Endothelial cell of umbilical vein (primary cell): Measurements from ENCODE around the gene IMPACT. TPM values are rescaled to one million over a fixed set of nuclear protein-coding genes. Genes with fewer than 3 reads are reported as not detected.

Experiments used
- BruUV-seq: library from RNA; stranded (reverse); fragments of 400-500 nt; replicated peaks from 2 replicates; lab custom pipeline; 2021; lab: Mats Ljungman, UMichigan
- CTCF ChIA-PET: fragments of 300-600, 350-600 bp; sonication (Branson Sonifier 250); formaldehyde crosslinking; loops from one replicate; lab custom pipeline; 2021; ENCODE audit warnings: antibody characterized with exemption, inconsistent platforms; lab: Charles Lee
- POLR2A ChIA-PET: fragments of 300-600, 350-600 bp; sonication (Branson Sonifier 250); formaldehyde crosslinking; loops from one replicate; lab custom pipeline; 2021; ENCODE audit warnings: antibody characterized with exemption, inconsistent platforms; lab: Charles Lee
- DNase-seq: peaks from one replicate; pipeline ENCODE4 v3.0.0-alpha.2; 2011; ENCODE audit warnings: low read depth, low spot score
- FAIRE-seq: peaks from 2 replicates; lab custom pipeline; 2011; peaks lifted over from hg19 to GRCh38; lab: Jason Lieb, UNC
- H2AFZ ChIP-seq: 2 replicates; pipeline ENCODE4 v1.6.0; 2012; ENCODE audit warnings: low read depth, low read length, control low read depth, inconsistent platforms
- H3K27ac ChIP-seq: 2 replicates; pipeline ENCODE4 v1.5.1; 2011; ENCODE audit warnings: low read depth, mild to moderate bottlenecking, control low read depth, low read length, moderate library complexity; ENCODE audit not compliant: insufficient read depth
- H3K27me3 ChIP-seq, 2 experiments: 2 replicates each; pipeline versions ENCODE4 v1.6.0 to v1.6.1; 2011; ENCODE audit warnings: low read length in 2 of 2, mixed read lengths in 1 of 2; ENCODE audit not compliant: control insufficient read depth in 2 of 2, insufficient read depth in 2 of 2
- H3K36me3 ChIP-seq, 2 experiments: 2 replicates in 1 of 2; 3 replicates in 1 of 2; pipeline ENCODE4 v1.5.1; 2011; ENCODE audit warnings: low read length in 2 of 2, mild to moderate bottlenecking in 1 of 2, moderate library complexity in 1 of 2; ENCODE audit not compliant: control insufficient read depth in 2 of 2, insufficient read depth in 2 of 2; ENCODE audit errors: extremely low read depth in 1 of 2
- H3K4me1 ChIP-seq: 3 replicates; pipeline ENCODE4 v1.5.1; 2011; ENCODE audit warnings: mild to moderate bottlenecking, low read length; ENCODE audit not compliant: control insufficient read depth, insufficient read depth; ENCODE audit errors: extremely low read depth
- H3K4me2 ChIP-seq: 2 replicates; pipeline ENCODE4 v1.6.1; 2011; ENCODE audit warnings: low read length, control low read depth, mixed read lengths; ENCODE audit not compliant: insufficient read depth
- H3K4me3 ChIP-seq, 3 experiments: fragments of 200-600 bp in 1 of 3; sonication (generic), shearing (Covaris generic) in 1 of 3; replicated peaks in 1 of 3; 2 replicates each; pipeline ENCODE4 v1.5.1; 2011 to 2016; ENCODE audit warnings: control low read depth in 3 of 3, low read length in 3 of 3, mild to moderate bottlenecking in 2 of 3, inconsistent platforms in 1 of 3, low read depth in 1 of 3, moderate library complexity in 1 of 3; ENCODE audit not compliant: insufficient read depth in 1 of 3
- H3K79me2 ChIP-seq: 2 replicates; pipeline ENCODE4 v1.6.0; 2012; ENCODE audit warnings: low read length, inconsistent platforms; ENCODE audit not compliant: control insufficient read depth, insufficient read depth
- H3K9ac ChIP-seq: replicated peaks from 2 replicates; pipeline ENCODE3; 2011; ENCODE audit warnings: low read length, control low read depth; ENCODE audit not compliant: insufficient read depth; ENCODE audit errors: extremely low read depth
- H3K9me1 ChIP-seq: replicated peaks from 3 replicates; pipeline ENCODE4 v1.6.0; 2011; ENCODE audit warnings: mild to moderate bottlenecking, low read length; ENCODE audit not compliant: control insufficient read depth, insufficient read depth; ENCODE audit errors: extremely low read depth
- H3K9me3 ChIP-seq: replicated peaks from 2 replicates; pipeline ENCODE4 v1.5.1; 2012; ENCODE audit warnings: low read length, inconsistent platforms; ENCODE audit not compliant: control insufficient read depth, insufficient read depth
- H4K20me1 ChIP-seq: replicated peaks from 2 replicates; pipeline ENCODE3; 2011; ENCODE audit warnings: mild to moderate bottlenecking, low read length; ENCODE audit not compliant: control insufficient read depth, insufficient read depth; ENCODE audit errors: extremely low read depth
- CTCF ChIP-seq, 2 donors: IDR thresholded peaks; 1 replicate in 1 of 2; 2 replicates in 1 of 2; pipeline ENCODE4 v1.5.1; 2011; ENCODE audit warnings: low read length in 2 of 2, mild to moderate bottlenecking in 2 of 2, moderate library complexity in 2 of 2, control low read depth in 1 of 2, inconsistent platforms in 1 of 2, low read depth in 1 of 2; ENCODE audit not compliant: insufficient read depth in 1 of 2; ENCODE audit errors: extremely low read depth in 1 of 2
- EZH2 ChIP-seq: IDR thresholded peaks from 2 replicates; pipeline ENCODE4 v1.6.1; 2012; ENCODE audit warnings: borderline replicate concordance, low read depth, mild to moderate bottlenecking, moderate library complexity, low read length, inconsistent platforms; ENCODE audit not compliant: severe bottlenecking
- FOS ChIP-seq: IDR thresholded peaks from 2 replicates; pipeline ENCODE4 v1.6.1; 2011; ENCODE audit warnings: mild to moderate bottlenecking, low read length, moderate library complexity, borderline replicate concordance; ENCODE audit not compliant: insufficient read depth
- GATA2 ChIP-seq: IDR thresholded peaks from 2 replicates; pipeline ENCODE4 v1.7.0; 2011; ENCODE audit warnings: low read depth, mild to moderate bottlenecking, moderate library complexity, mixed read lengths, low read length; ENCODE audit not compliant: insufficient read length, insufficient read depth
- JUN ChIP-seq: IDR thresholded peaks from 2 replicates; pipeline ENCODE4 v1.6.1; 2011; ENCODE audit warnings: borderline replicate concordance, low read depth; ENCODE audit not compliant: insufficient read length, insufficient read depth
- MAX ChIP-seq: IDR thresholded peaks from 2 replicates; pipeline ENCODE4 v1.6.1; 2011; ENCODE audit not compliant: insufficient read depth, insufficient read length
- MYC ChIP-seq: IDR thresholded peaks from one replicate; pipeline ENCODE4 v1.6.1; 2011; ENCODE audit warnings: mild to moderate bottlenecking, low read depth, low read length
- POLR2A ChIP-seq: IDR thresholded peaks from 2 replicates; pipeline ENCODE4 v1.6.1; 2012; ENCODE audit warnings: low read depth, mild to moderate bottlenecking, control low read depth, low read length
- POLR2AphosphoS5 ChIP-seq: IDR thresholded peaks from 2 replicates; pipeline ENCODE4 v1.6.1; 2012; ENCODE audit warnings: low read depth, mild to moderate bottlenecking, control low read depth, low read length, moderate library complexity; ENCODE audit not compliant: insufficient read depth
- dilution Hi-C: fragments of 300-500 bp; cut with MboI; formaldehyde crosslinking; loops from one replicate; pipeline ENCODE4 v1.15.0; 2019; ENCODE audit warnings: low sequenced_read_pairs; ENCODE audit not compliant: extremely low pct_ligation_motif_present
- intact Hi-C: fragments of 100-400 bp; cut with micrococcal nuclease; formaldehyde crosslinking; loops from one replicate; pipeline ENCODE4 v1.10.0; 2022
- polyA plus RNA-seq, 4 experiments: library from polyadenylated mRNA; depleted of rRNA in 3 of 4; stranded (reverse) in 3 of 4; unstranded in 1 of 4; fragments of >200 nt; gene quantifications; 2 replicates each; pipeline versions ENCODE4 v1.2.1 to v1.2.3, GENCODE V29; 2011 to 2012; ENCODE audit warnings: missing spikeins in 1 of 4
- total RNA-seq: library from RNA; stranded (reverse); gene quantifications from 2 replicates; pipeline ENCODE4 v1.2.3, GENCODE V29; 2021

The IMPACT gene
- total and polyA plus RNA-seq, 2 donors (not counting 3 experiments of a cell fraction or from before 2014, with no cell fraction given), result 15.4 to 28.6 TPM

GRCh38 chr18:24494586-24494985 is 68.1 kb downstream of the IMPACT start:
- DNase-seq (no peak), FAIRE-seq (no peak)
- H3K4me3 ChIP-seq, result no peak overlapping the region
- H3K4me1 ChIP-seq, result no peaks in the 10 kb centered on the region
- no peaks in the 10 kb centered on the region for H4K20me1 ChIP-seq
- no peak overlapping the region for H3K9ac ChIP-seq
- no peak for TF ChIP-seq FOS
- TF ChIP-seq JUN, result no peak
- no peak for TF ChIP-seq MAX
- TF ChIP-seq POLR2A, result no peak
- TF ChIP-seq MYC, result no peak
- TF ChIP-seq GATA2, result no peak
- TF ChIP-seq EZH2, result no peak
- TF ChIP-seq CTCF (IDR thresholded peaks at IDR 0.05; ENCODE audit: extremely low read depth in 1 of 2, insufficient read depth in 1 of 2, low read depth in 1 of 2, low read length in 2 of 2), result no peak
- no peak for TF ChIP-seq POLR2AphosphoS5
- H2AFZ ChIP-seq, result no peak overlapping the region
- H3K4me2 ChIP-seq, result no peak overlapping the region
- no peaks in the 10 kb centered on the region for H3K9me3 ChIP-seq
- no peaks in the 10 kb centered on the region for H3K79me2 ChIP-seq
- ChIA-PET CTCF (interaction anchor here (1.1 to 2.0 kb wide), 2 partner anchors 14 to 318 kb away, joined by 3 to 6 read pairs; no protein-coding TSS in a partner anchor), POLR2A (no interaction called here)
- no TSS peak for BruUV-seq
- dilution Hi-C loops (no loop called here), intact Hi-C loops (no loop called here)
- no peaks in the 10 kb centered on the region for H3K36me3 ChIP-seq
- peaks cover 4% of the 10 kb centered on the region in 2 experiments for H3K27me3 ChIP-seq
- no peak overlapping the region for H3K27ac ChIP-seq
- H3K9me1 ChIP-seq, result no peaks in the 10 kb centered on the region
